Femur (tissue), 1 donor: Measurements from ENCODE around the gene OR6B1.
"Not testable (repeated sequence)": the region's sequence is repeated elsewhere in the genome, so short reads cannot be mapped to it uniquely, and the experiment has no call there.

ENCODE experiments used
- DNase-seq: peaks from one replicate; pipeline ENCODE4 v3.0.0-alpha.2; 2017

Gene OR6B1

GRCh38 chr7:144006029-144006691 is 6.0 kb downstream of the OR6B1 start:
- DNase-seq, result no peak

GRCh38 chr7:144006692-144007042 is 6.5 kb downstream of the OR6B1 start:
- no peak for DNase-seq

GRCh38 chr7:144009361-144009760 is 9.2 kb downstream of the OR6B1 start:
- no peak for DNase-seq

DNA sequence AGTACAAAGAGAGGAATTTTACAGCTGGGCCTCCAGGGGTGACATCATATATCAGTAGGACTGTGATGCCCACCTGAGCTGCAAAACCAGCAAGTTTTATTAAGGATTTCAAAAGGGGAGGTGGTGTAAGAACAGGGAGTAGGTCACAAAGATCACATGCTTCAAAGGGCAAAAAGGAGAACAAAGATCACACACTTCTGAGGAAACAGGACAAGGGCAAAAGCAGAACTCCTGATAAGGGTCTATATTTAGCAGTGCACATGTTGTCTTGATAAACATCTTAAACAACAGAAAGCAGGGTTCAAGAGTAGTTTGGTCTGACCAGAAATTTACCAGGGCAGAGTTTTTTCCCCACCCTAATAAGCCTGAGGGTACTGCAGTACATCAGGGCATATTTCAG is 9.9 kb downstream of the OR6B1 start:
- not testable (repeated sequence) for DNase-seq

- not testable (repeated sequence) for DNase-seq
Measured at GRCh38 chr7:144010821-144011220, 10.7 kb downstream of the OR6B1 start.

DNA sequence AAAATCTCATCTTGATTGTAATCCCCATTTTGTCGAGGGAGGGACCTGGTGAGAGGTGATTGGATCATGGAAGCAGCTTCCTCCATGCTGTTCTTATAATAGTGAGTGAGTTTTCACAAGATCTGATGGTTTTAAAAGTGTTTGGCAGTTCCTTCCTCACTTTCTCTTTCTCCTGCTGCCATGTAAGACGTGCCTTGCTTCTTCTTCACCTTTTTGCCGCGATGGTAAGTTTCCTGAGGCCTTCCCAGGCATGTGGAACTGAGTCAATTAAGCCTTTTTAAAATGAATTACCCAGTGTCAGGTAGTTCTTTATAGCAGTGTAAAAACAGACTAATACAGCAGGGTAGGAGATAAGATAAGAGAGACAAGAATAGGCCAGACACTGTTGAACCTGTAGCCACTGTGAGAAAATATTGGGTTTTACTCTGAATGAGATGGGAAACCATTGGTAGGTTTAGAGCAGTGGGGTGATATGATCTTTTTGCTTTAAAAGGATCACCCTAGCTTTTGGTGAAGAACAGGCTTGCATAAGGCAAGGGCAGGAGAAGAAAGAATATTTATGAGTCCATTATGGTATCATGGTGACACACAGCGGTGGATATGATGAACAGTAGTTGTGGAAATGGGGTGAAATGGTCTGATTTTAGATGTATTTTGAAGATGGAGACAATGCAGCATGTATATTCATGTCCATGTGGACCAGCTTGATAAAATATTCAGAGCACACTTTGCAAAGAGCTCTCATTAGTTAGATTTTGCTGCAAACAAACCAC is 11.5 kb downstream of the OR6B1 start:
- DNase-seq, result no peak

- DNase-seq, result no peak
Measured at GRCh38 chr7:144018065-144018464, 17.9 kb downstream of the OR6B1 start.

DNA sequence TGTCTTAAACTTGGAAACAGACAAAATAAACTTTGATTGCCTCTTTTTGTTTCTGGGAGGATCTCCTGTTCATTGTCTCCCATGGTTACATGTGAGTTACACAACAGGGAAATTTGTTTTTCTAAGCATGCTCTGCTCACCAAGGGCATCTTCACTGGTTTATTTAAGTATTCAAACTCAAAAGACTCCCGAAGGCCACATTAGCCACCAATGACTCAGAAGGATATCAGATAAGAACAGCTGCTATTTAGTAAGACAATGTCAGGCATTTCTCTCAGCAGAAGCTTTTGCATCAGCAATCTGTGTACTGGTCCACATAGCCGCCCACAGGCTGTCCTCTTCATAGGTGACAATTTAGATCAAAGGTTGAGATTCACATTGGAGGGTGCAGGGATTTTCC is 19.3 kb downstream of the OR6B1 start:
- DNase-seq, result no peak

- no peak for DNase-seq
Measured at GRCh38 chr7:144020340-144020739, 20.2 kb downstream of the OR6B1 start.

GRCh38 chr7:144022169-144022568 is 22.0 kb downstream of the OR6B1 start:
- DNase-seq, result no peak

DNA sequence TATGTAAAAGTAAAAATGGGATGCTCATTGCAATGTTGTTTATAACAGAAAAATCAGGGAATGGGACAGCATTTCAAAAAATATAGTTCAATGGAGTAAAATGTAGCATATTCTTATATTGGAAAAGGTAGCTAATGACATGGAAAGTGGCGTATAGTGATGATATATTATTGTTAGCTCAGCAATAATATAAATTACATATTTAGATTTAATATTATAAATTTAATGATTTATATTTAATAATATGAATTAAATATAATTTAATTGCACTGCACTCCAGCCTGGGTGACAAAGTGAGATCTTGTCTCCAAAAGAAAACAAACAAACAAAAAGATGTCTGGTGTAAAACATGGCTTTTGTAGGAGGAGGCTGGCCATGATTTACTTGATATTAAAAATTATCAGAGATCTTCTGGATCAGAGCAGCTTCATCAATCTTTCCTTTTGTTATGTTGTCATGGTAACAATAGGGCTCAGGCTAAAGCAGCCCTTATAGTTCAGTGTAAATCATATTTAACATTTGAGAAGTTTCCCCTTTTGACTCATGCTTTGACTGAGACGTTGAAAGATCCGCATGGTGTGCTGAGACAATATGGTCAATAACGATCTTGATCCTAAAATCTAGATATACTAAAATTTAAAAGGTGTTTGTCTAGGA is 23.2 kb downstream of the OR6B1 start:
- DNase-seq, result no peak

DNA sequence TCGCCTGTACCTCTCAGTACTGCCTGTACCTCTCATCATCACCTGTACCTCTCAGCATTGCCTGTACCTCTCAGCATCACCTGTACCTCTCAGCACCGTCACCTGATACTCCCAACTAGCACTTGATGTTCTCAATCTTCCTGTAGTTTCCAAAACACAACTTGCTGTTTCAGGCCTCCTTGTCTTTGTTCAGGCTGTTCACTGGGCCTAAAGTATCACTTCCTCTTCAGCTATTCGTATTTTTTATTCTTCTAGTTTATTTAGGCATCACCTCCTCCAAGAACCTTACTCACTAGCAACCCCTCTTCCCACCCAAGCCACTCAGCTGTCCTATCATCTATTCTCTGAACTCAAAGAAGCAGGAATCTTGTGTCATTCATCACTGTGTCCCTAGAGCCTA is 24.1 kb downstream of the OR6B1 start:
- DNase-seq, result no peak

DNA sequence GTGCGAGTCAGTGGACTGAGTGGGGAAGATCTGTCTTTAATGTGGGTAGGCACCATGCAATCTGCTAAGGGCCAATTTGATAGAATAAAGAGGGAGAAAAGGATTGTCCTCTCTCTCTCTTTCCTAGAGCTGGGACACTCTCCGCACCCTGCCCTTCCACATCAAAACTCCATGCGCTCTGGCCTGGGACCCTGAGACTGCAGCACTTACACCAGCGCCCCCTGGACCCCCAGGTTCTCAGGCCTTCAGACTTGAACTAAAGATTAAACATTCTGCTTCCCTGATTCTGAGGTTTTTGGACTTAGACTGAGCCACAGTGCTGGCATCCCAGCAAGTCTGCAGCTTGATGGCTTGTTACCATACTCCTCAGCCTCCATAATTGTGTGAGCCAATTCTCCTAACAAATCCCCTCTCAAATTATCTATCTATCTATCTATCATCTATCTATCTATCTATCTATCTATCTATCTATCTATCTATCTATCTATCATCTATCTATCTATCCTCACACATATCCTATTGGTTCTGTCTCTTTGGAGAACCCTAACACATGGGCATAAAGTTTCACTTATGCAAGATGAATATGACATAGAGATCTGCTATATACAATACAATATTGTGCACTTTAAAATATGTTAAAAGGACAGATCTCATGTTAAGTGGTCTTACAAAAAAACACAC is 26.2 kb downstream of the OR6B1 start:
- no peak for DNase-seq

DNA sequence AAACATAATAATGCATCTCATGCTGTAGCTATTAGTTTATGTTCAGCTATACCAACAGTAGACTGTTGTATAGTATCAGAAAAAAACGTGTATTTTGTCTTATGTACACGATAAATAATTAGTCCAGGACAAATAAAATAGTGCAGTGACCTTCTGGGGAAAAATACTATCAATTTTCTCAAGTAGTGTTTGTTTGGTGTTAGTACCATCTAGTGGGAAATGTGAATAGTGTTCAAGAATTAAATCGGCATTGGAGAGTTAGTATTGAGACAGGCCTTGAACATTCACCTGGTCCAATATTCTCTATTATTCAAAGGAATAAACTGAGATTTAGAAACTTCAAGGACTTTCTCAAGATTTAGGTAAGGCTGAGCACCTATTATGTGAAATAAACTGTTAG is 26.9 kb downstream of the OR6B1 start:
- DNase-seq, result no peak

DNA sequence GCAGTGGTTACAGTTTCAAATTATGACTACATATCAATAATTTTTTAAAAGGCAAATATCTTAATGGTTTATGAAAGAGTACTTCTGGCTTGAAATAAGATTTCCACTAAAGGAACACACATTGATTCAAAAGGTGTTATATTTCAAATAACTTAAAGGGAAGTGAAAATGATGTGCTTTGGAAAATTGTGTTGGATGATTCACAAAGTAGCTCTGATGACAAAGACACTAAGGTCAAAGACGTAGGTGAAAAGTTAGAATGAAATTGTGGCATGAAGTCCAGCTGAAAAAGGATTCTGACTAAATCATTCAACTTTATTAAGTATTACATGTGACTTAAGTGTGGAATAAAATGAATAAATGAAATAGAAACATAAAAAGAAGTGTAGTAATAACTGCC is 27.9 kb downstream of the OR6B1 start:
- no peak for DNase-seq

GRCh38 chr7:144028547-144028946 is 28.4 kb downstream of the OR6B1 start:
- DNase-seq, result no peak

DNA sequence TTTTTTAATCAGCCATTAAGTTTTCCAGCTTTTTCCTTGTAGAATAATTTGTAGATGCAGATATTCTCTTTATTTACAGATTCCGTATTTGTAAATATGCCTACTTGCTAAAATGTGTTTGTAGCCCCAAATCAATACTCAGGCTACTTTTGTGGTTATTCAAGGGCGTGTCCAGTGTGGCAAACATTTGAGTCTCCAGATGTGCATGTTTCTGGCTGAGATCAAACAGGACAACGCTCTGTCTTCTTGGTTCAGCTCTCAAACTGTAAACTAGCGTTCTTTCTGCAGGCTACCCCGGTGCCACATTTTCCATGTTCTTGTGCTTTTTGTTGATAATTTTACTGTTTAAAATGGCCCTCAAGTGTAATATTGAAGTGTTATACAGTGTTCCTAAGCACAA is 32.4 kb downstream of the OR6B1 start:
- no peak for DNase-seq

DNA sequence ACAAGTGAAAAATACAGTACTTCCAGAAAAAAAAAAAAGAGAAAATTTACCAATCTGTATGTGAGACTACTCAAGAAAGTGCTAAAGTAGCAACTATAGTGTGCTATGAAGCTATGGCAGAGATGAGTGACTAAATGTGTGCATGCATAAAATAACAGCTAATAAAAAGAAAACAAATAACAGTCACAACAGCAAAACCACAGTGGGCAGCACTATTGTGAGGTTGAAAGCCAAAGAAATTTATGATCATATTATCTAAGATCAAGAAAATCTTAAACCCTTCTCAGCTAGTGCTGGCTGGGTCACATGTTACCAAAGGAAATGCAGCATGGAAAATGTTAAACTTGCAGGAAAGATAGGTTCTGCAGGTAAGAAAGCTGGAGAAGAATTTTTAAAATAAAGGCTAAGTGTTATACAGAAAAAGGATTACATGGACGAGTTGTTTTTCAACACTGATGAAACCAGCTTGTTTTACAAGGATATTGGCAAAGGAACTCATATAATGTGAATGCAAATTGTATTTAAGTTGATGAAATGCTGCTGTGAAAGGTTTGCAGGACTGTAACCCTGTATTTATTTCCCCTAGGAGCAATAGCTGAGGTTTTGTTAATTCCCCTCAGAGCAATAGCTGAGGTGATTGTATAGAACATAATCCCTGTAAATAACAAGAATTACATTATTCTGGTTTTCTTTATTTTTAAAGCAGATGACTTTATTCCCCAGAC is 33.0 kb downstream of the OR6B1 start:
- no peak for DNase-seq

DNA sequence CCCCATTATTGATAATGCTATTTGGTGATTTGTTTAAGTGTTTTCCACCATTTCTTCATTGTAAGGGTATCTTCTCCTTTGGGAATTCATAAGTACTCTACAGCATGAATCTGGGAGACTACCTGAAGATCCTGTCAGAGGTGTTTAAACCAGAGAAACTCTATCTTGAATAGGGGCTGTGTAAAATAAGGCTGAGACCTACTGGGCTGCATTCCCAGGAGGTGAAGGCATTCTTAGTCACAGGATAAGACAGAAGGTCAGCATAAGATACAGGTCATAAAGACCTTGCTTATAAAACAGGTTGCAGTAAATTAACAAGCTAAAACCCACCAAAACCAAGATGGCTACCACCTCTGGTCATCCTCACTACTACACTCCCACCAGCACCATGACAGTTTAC is 35.3 kb downstream of the OR6B1 start:
- no peak for DNase-seq

DNA sequence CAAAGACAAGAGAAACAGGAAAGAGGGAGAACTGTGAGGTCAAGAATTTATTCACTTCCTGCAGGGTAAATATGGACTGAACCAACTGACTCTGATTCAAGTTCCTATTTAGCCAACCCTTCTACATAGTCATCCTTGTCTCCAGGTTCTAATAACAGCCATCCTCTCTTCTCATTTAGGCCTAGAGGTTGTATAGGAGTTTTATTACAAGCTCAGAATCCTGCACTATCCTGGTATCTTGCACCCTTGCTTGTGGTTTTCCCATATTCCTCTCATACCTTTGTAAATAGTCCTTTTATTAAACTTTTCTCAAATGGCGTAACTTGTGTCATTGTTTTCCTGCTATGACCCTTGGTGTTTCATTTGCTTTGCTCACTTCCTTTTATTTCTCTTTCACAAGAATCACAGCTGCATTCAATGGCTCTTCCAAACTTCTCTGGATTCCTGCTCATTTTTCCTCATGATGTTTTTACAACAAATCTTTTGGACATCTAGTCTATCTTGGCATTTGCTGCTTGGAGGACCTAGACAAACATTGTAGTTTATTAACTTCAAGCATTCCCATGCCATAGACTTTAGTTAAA is 36.3 kb downstream of the OR6B1 start:
- DNase-seq, result no peak

GRCh38 chr7:144037414-144038035 is 37.4 kb downstream of the OR6B1 start:
- no peak for DNase-seq

GRCh38 chr7:144038887-144039286 is 38.8 kb downstream of the OR6B1 start:
- DNase-seq, result no peak
